GM23338 (cell line): ENCODE measurements around the gene CRAMP1.

Experiments used
- CREB1 ChIP-seq: fragments of 250-450 bp; sonication (Bioruptor Pico); IDR thresholded peaks from 2 replicates; pipeline ENCODE4 v1.5.0; 2020; ENCODE audit warnings: low read depth, mild to moderate bottlenecking, moderate library complexity
- CTCF ChIP-seq, 2 experiments: fragments of 200-600 bp in 1 of 2; sonication (generic) in 1 of 2; conservative IDR thresholded peaks; 2 replicates each; pipeline versions ENCODE4 v1.5.1 to v1.6.1; 2016 to 2017; ENCODE audit warnings: antibody characterized with exemption in 2 of 2, low read depth in 2 of 2, mild to moderate bottlenecking in 2 of 2, moderate library complexity in 1 of 2
- EZH2 ChIP-seq: fragments of 200-600 bp; sonication (generic); IDR thresholded peaks from one replicate; pipeline ENCODE4 v1.8.0; 2017; ENCODE audit warnings: antibody characterized with exemption, mild to moderate bottlenecking, low read depth; ENCODE audit not compliant: unreplicated experiment
- EZH2phosphoT487 ChIP-seq: fragments of 200-600 bp; sonication (generic); IDR thresholded peaks from one replicate; pipeline ENCODE4 v1.8.1; 2018; ENCODE audit warnings: antibody characterized with exemption; ENCODE audit not compliant: unreplicated experiment
- JUNB ChIP-seq: IDR thresholded peaks from one replicate; pipeline ENCODE4 v1.6.1; 2016; ENCODE audit warnings: antibody characterized with exemption; ENCODE audit not compliant: unreplicated experiment
- NANOG ChIP-seq: IDR thresholded peaks from 2 replicates; pipeline ENCODE4 v1.6.1; 2016; ENCODE audit warnings: antibody characterized with exemption, borderline replicate concordance
- POLR2AphosphoS5 ChIP-seq: IDR thresholded peaks from 2 replicates; pipeline ENCODE4 v1.6.1; 2016; ENCODE audit warnings: antibody characterized with exemption, low read depth
- STAT1 ChIP-seq: IDR thresholded peaks from one replicate; pipeline ENCODE4 v1.6.1; 2016; ENCODE audit warnings: antibody characterized with exemption; ENCODE audit not compliant: unreplicated experiment
- ZNF114 ChIP-seq: fragments of 250-450 bp; sonication (Bioruptor Pico); IDR thresholded peaks from 2 replicates; pipeline ENCODE4 v1.5.0; 2020; ENCODE audit warnings: mild to moderate bottlenecking, moderate library complexity
- ZNF331 ChIP-seq: fragments of 250-450 bp; sonication (Bioruptor Pico); IDR thresholded peaks from 2 replicates; pipeline ENCODE4 v1.5.0; 2020; ENCODE audit warnings: low read depth, mild to moderate bottlenecking, moderate library complexity
- TF ChIP-seq, protein P1 (sequence below): IDR thresholded peaks from one replicate; pipeline ENCODE4 v1.6.1; 2018; ENCODE audit warnings: antibody characterized with exemption; ENCODE audit not compliant: unreplicated experiment
- TF ChIP-seq, protein P2 (sequence below): IDR thresholded peaks from 2 replicates; pipeline ENCODE4 v1.6.1; 2016; ENCODE audit warnings: antibody characterized with exemption
- TF ChIP-seq, protein P3 (sequence below): fragments of 250-450 bp; sonication (Bioruptor Pico); IDR thresholded peaks from 2 replicates; pipeline ENCODE4 v1.5.0; 2020; ENCODE audit warnings: mild to moderate bottlenecking, moderate library complexity

GRCh38 chr16:1715220-1715619 lies 103.1 kb downstream of the CRAMP1 start:
- TF ChIP-seq, protein P1, sequence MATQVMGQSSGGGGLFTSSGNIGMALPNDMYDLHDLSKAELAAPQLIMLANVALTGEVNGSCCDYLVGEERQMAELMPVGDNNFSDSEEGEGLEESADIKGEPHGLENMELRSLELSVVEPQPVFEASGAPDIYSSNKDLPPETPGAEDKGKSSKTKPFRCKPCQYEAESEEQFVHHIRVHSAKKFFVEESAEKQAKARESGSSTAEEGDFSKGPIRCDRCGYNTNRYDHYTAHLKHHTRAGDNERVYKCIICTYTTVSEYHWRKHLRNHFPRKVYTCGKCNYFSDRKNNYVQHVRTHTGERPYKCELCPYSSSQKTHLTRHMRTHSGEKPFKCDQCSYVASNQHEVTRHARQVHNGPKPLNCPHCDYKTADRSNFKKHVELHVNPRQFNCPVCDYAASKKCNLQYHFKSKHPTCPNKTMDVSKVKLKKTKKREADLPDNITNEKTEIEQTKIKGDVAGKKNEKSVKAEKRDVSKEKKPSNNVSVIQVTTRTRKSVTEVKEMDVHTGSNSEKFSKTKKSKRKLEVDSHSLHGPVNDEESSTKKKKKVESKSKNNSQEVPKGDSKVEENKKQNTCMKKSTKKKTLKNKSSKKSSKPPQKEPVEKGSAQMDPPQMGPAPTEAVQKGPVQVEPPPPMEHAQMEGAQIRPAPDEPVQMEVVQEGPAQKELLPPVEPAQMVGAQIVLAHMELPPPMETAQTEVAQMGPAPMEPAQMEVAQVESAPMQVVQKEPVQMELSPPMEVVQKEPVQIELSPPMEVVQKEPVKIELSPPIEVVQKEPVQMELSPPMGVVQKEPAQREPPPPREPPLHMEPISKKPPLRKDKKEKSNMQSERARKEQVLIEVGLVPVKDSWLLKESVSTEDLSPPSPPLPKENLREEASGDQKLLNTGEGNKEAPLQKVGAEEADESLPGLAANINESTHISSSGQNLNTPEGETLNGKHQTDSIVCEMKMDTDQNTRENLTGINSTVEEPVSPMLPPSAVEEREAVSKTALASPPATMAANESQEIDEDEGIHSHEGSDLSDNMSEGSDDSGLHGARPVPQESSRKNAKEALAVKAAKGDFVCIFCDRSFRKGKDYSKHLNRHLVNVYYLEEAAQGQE: no peak
- no peak for TF ChIP-seq CTCF (conservative IDR thresholded peaks at IDR 0.05; ENCODE audit: low read depth in 2 of 2)
- TF ChIP-seq JUNB: no peak
- no peak for TF ChIP-seq EZH2
- no peak for TF ChIP-seq ZNF114 (CRISPR knock-in tag)
- TF ChIP-seq POLR2AphosphoS5: no peak
- TF ChIP-seq EZH2phosphoT487: no peak
- no peak for TF ChIP-seq CREB1 (CRISPR knock-in tag)
- TF ChIP-seq ZNF331 (CRISPR knock-in tag): no peak
- TF ChIP-seq STAT1: no peak
- TF ChIP-seq, protein P2, sequence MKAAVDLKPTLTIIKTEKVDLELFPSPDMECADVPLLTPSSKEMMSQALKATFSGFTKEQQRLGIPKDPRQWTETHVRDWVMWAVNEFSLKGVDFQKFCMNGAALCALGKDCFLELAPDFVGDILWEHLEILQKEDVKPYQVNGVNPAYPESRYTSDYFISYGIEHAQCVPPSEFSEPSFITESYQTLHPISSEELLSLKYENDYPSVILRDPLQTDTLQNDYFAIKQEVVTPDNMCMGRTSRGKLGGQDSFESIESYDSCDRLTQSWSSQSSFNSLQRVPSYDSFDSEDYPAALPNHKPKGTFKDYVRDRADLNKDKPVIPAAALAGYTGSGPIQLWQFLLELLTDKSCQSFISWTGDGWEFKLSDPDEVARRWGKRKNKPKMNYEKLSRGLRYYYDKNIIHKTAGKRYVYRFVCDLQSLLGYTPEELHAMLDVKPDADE: no peak
- no peak for TF ChIP-seq NANOG
- TF ChIP-seq, protein P3, sequence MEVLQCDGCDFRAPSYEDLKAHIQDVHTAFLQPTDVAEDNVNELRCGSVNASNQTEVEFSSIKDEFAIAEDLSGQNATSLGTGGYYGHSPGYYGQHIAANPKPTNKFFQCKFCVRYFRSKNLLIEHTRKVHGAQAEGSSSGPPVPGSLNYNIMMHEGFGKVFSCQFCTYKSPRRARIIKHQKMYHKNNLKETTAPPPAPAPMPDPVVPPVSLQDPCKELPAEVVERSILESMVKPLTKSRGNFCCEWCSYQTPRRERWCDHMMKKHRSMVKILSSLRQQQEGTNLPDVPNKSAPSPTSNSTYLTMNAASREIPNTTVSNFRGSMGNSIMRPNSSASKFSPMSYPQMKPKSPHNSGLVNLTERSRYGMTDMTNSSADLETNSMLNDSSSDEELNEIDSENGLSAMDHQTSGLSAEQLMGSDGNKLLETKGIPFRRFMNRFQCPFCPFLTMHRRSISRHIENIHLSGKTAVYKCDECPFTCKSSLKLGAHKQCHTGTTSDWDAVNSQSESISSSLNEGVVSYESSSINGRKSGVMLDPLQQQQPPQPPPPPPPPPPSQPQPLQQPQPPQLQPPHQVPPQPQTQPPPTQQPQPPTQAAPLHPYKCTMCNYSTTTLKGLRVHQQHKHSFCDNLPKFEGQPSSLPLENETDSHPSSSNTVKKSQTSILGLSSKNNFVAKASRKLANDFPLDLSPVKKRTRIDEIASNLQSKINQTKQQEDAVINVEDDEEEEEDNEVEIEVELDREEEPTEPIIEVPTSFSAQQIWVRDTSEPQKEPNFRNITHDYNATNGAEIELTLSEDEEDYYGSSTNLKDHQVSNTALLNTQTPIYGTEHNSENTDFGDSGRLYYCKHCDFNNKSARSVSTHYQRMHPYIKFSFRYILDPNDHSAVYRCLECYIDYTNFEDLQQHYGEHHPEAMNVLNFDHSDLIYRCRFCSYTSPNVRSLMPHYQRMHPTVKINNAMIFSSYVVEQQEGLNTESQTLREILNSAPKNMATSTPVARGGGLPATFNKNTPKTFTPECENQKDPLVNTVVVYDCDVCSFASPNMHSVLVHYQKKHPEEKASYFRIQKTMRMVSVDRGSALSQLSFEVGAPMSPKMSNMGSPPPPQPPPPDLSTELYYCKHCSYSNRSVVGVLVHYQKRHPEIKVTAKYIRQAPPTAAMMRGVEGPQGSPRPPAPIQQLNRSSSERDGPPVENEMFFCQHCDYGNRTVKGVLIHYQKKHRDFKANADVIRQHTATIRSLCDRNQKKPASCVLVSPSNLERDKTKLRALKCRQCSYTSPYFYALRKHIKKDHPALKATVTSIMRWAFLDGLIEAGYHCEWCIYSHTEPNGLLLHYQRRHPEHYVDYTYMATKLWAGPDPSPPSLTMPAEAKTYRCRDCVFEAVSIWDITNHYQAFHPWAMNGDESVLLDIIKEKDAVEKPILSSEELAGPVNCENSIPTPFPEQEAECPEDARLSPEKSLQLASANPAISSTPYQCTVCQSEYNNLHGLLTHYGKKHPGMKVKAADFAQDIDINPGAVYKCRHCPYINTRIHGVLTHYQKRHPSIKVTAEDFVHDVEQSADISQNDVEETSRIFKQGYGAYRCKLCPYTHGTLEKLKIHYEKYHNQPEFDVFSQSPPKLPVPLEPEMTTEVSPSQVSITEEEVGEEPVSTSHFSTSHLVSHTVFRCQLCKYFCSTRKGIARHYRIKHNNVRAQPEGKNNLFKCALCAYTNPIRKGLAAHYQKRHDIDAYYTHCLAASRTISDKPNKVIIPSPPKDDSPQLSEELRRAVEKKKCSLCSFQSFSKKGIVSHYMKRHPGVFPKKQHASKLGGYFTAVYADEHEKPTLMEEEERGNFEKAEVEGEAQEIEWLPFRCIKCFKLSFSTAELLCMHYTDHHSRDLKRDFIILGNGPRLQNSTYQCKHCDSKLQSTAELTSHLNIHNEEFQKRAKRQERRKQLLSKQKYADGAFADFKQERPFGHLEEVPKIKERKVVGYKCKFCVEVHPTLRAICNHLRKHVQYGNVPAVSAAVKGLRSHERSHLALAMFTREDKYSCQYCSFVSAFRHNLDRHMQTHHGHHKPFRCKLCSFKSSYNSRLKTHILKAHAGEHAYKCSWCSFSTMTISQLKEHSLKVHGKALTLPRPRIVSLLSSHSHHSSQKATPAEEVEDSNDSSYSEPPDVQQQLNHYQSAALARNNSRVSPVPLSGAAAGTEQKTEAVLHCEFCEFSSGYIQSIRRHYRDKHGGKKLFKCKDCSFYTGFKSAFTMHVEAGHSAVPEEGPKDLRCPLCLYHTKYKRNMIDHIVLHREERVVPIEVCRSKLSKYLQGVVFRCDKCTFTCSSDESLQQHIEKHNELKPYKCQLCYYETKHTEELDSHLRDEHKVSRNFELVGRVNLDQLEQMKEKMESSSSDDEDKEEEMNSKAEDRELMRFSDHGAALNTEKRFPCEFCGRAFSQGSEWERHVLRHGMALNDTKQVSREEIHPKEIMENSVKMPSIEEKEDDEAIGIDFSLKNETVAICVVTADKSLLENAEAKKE (CRISPR knock-in tag): no peak
